ENCODE data around the gene PDK2. TPM values are rescaled to one million over a fixed set of nuclear protein-coding genes. Genes with fewer than 3 reads are reported as not detected.

The PDK2 gene
- total and polyA plus RNA-seq, 2 experiments from 2014 or later: 12.0 to 15.9 TPM

GRCh38 chr17:50098583-50098982, 3.4 kb downstream of the PDK2 start (continued):
- TF ChIP-seq CTCF (conservative IDR thresholded peaks at IDR 0.05; ENCODE audit: low read depth in 2 of 2): no peak
- no peak for TF ChIP-seq EZH2phosphoT487 (IDR thresholded peaks at IDR 0.05; ENCODE audit: unreplicated experiment)
- no peak for TF ChIP-seq JUNB (IDR thresholded peaks at IDR 0.05; ENCODE audit: unreplicated experiment)
- no peak for TF ChIP-seq EZH2 (IDR thresholded peaks at IDR 0.05; ENCODE audit: low read depth, unreplicated experiment)
- no peak for TF ChIP-seq ETS1 (IDR thresholded peaks at IDR 0.05)
- no peak for TF ChIP-seq ZNF114 (CRISPR knock-in tag; IDR thresholded peaks at IDR 0.05)
- TF ChIP-seq STAT1 (IDR thresholded peaks at IDR 0.05; ENCODE audit: unreplicated experiment): no peak
- TF ChIP-seq REST (IDR thresholded peaks at IDR 0.05; ENCODE audit: unreplicated experiment): no peak

- H3K4me3 ChIP-seq: no peak overlapping the region
- no peaks in the 10 kb centered on the region for H3K9me2 ChIP-seq (ENCODE audit: insufficient read depth)
- no peak overlapping the region for H3K4me3 Mint-ChIP-seq
- H3K27ac Mint-ChIP-seq: no peak overlapping the region
- H4K20me1 ChIP-seq (replicated peaks; ENCODE audit: insufficient read depth): no peaks in the 10 kb centered on the region
- no peak overlapping the region for H3K27ac ChIP-seq (ENCODE audit: low read depth)
- H3K27me3 Mint-ChIP-seq (ENCODE audit: insufficient read depth, low read depth, poor library complexity): peaks cover 17% of the 10 kb centered on the region
- H3K4me1 Mint-ChIP-seq: peaks cover 22% of the 10 kb centered on the region
- DNase-seq (ENCODE audit: low spot score) (no peak), ATAC-seq (no peak)
- H3K9me3 Mint-ChIP-seq: no peaks in the 10 kb centered on the region
- no peaks in the 10 kb centered on the region for H3F3A ChIP-seq (replicated peaks; ENCODE audit: low read depth)
- no peaks in the 10 kb centered on the region for H3K27me3 ChIP-seq (ENCODE audit: insufficient read depth)
- H3K36me3 ChIP-seq (ENCODE audit: insufficient read depth): no peaks in the 10 kb centered on the region
- H3K4me2 ChIP-seq: no peak overlapping the region
- no peaks in the 10 kb centered on the region for H3K79me2 ChIP-seq (replicated peaks; ENCODE audit: insufficient read depth)
- H3K4me1 ChIP-seq (ENCODE audit: insufficient read depth): peaks cover 13% of the 10 kb centered on the region; the same call in 1 of the 2 replicates
- H2AFZ ChIP-seq: no peak overlapping the region
- peaks cover 2% of the 10 kb centered on the region; the same call in 1 of the 3 replicates for H3K36me3 Mint-ChIP-seq (ENCODE audit: low read depth)
- TF ChIP-seq POLR2AphosphoS5 (IDR thresholded peaks at IDR 0.05; ENCODE audit: low read depth) (no peak), EZH2phosphoT487 (IDR thresholded peaks at IDR 0.05; ENCODE audit: unreplicated experiment) (no peak), ZNF331 (CRISPR knock-in tag; IDR thresholded peaks at IDR 0.05; ENCODE audit: low read depth) (no peak), ZNF462 (CRISPR knock-in tag; IDR thresholded peaks at IDR 0.05) (no peak), STAT1 (IDR thresholded peaks at IDR 0.05; ENCODE audit: unreplicated experiment) (no peak), ZNF114 (CRISPR knock-in tag; IDR thresholded peaks at IDR 0.05) (no peak), EZH2 (IDR thresholded peaks at IDR 0.05; ENCODE audit: low read depth, unreplicated experiment) (no peak)
These were observed 3.9 kb downstream of the PDK2 start for GRCh38 chr17:50099003-50099402.
